Bronchial epithelial cell (primary cell): Measurements from ENCODE around the gene TMEM238L. TPM values are rescaled to one million over a fixed set of nuclear protein-coding genes. Genes with fewer than 3 reads are reported as not detected.

Source experiments
- DNase-seq: peaks from one replicate; pipeline ENCODE4 v3.0.0-alpha.2; 2010; ENCODE audit warnings: low read depth
- FAIRE-seq: peaks from 2 replicates; lab custom pipeline; 2011; peaks lifted over from hg19 to GRCh38; lab: Jason Lieb, UNC
- H3K27me3 ChIP-seq: 2 replicates; pipeline ENCODE4 v1.5.1; 2011; ENCODE audit warnings: low read length; ENCODE audit not compliant: control insufficient read depth, insufficient read depth
- H3K36me3 ChIP-seq: 2 replicates; pipeline ENCODE4 v1.5.1; 2011; ENCODE audit warnings: low read length; ENCODE audit not compliant: control insufficient read depth, insufficient read depth
- H3K4me3 ChIP-seq: 2 replicates; pipeline ENCODE4 v1.5.1; 2011; ENCODE audit warnings: mild to moderate bottlenecking, low read depth, low read length, control low read depth
- total RNA-seq: library from RNA; depleted of rRNA; stranded (reverse); fragments of >200 nt; gene quantifications from 2 replicates; pipeline ENCODE4 v1.2.1, GENCODE V29; 2014
- TF ChIP-seq, protein P1 (sequence below): IDR thresholded peaks from 2 replicates; pipeline ENCODE4 v1.5.1; 2011; ENCODE audit warnings: mild to moderate bottlenecking, moderate library complexity, low read length, control low read depth, inconsistent platforms; ENCODE audit not compliant: insufficient read depth, severe bottlenecking

TMEM238L gene
- total RNA-seq, 1 donor from 2014 or later: not detected

GRCh38 chr17:10755592-10756127 is 48.2 kb downstream of the TMEM238L start:
- H3K4me3 ChIP-seq: no peak overlapping the region
- FAIRE-seq: no peak
- TF ChIP-seq, protein P1, sequence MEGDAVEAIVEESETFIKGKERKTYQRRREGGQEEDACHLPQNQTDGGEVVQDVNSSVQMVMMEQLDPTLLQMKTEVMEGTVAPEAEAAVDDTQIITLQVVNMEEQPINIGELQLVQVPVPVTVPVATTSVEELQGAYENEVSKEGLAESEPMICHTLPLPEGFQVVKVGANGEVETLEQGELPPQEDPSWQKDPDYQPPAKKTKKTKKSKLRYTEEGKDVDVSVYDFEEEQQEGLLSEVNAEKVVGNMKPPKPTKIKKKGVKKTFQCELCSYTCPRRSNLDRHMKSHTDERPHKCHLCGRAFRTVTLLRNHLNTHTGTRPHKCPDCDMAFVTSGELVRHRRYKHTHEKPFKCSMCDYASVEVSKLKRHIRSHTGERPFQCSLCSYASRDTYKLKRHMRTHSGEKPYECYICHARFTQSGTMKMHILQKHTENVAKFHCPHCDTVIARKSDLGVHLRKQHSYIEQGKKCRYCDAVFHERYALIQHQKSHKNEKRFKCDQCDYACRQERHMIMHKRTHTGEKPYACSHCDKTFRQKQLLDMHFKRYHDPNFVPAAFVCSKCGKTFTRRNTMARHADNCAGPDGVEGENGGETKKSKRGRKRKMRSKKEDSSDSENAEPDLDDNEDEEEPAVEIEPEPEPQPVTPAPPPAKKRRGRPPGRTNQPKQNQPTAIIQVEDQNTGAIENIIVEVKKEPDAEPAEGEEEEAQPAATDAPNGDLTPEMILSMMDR: no peak
- no peak for DNase-seq
- H3K27me3 ChIP-seq: no peaks in the 10 kb centered on the region
- H3K36me3 ChIP-seq: no peaks in the 10 kb centered on the region

DNA sequence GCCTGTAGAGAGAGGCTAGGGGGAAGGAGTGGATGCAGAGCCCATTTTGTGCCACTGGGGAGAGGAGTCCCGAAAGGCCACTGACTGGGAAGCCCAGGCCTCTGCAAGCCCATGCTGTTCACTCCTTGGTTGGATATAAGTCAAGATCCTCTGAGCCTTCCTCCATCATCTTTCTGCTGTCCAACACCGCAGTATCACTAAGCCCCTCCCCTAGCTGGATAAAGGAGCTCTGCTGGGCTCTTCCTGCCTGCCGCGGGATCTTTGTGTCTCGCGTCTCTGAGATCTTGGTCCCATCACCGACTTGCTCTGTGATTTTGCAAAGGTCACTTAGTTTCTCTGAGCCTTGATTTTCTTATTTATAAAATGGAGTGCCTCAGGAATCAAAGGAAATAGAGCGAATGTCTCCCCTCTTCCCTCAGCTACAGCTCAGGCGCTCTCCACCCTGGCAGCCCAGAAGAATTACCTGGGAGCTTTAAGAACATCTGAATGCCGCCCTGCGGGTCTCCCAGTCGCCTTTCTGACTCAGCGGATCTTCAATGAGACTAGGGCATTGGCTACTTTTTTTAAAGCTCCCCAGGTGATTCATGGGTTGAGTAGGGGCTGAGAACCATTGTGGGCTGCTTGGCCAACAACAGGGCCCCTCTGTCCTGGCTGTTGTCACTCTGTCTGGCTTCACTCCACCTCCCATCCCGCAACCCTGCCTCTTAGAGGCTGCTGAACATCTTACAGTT is 48.9 kb downstream of the TMEM238L start:
- Histone ChIP-seq H3K36me3 (no peaks in the 10 kb centered on the region), H3K27me3 (no peaks in the 10 kb centered on the region), H3K4me3 (no peak overlapping the region)
- TF ChIP-seq, protein P1: no peak
- FAIRE-seq: no peak
- peak; percentile 18 for DNase-seq

DNA sequence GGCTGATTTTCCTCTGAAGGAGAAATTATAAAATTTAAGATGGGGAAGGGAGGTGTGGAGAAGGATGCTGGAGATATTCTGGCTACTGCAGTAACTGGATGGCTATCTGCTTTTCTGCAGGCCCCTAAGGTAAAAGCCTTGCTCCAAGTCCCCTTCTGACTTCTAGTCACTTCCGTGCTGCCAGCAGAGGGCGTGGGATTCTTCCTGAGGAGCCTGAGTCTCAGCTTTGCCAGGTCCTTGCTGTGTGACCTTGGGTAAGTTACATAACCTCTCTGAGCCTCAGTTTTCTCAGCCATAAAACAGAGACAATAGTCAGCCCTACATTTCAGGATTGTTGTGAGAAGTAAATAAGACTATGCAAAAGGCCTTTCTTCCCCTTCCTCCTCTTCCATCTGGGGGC is 49.8 kb downstream of the TMEM238L start:
- FAIRE-seq: no peak
- peak; percentile 10 for DNase-seq
- no peak overlapping the region for H3K4me3 ChIP-seq
- no peaks in the 10 kb centered on the region for H3K27me3 ChIP-seq
- TF ChIP-seq, protein P1: peak; percentile 28
- H3K36me3 ChIP-seq: no peaks in the 10 kb centered on the region

DNA sequence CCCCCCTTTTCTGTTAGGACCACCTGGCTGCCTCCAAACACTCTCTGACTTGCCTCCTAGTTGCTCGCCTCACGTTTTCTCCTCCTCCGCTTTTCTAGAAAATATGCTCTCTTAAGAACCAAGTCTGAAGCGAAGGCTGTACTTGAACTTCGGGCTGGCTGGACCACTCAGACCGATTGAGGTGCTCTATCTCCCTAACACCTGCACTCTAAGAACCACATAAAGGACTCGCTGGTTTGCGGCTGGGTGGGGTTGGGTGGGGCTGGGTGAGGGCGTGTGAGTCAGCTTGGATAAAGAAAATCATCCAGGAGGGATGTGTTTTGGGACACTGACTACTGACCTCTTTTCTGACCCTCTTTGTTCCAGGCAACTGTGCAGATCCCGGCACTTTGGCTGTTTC is 51.2 kb downstream of the TMEM238L start:
- TF ChIP-seq, protein P1: no peak
- FAIRE-seq (no peak), DNase-seq (no peak)
- no peaks in the 10 kb centered on the region for H3K36me3 ChIP-seq
- no peaks in the 10 kb centered on the region for H3K27me3 ChIP-seq
- no peak overlapping the region for H3K4me3 ChIP-seq

DNA sequence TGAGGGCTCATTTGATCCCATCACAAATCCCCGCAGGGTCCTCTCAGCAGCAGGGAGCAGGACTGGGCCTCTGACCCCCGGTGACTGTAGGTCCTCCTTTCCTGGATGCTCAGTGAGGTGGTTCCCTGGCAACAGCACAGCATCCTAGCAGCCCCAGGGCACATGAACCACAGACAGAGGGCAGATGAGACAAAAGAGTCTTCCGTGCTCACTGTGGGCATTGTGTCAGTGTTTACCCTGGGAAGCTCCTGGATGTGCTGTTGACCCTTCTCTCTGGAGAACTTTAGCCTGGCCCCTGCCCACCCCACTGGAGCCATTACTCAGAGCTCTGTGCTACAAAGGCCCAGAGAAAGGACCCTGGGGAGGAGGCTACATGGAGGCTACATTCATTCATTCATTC is 52.3 kb downstream of the TMEM238L start:
- FAIRE-seq (no peak), DNase-seq (no peak)
- Histone ChIP-seq H3K27me3 (no peaks in the 10 kb centered on the region), H3K4me3 (no peak overlapping the region), H3K36me3 (no peaks in the 10 kb centered on the region)
- TF ChIP-seq, protein P1: no peak
